Activated naive CD4-positive, alpha-beta T cell treated with anti-CD3 and anti-CD28 coated beads for 36 hours (primary cell): ENCODE results near the gene GSTA3. TPM values are rescaled to one million over a fixed set of nuclear protein-coding genes. Genes with fewer than 3 reads are reported as not detected.
A peak's percentile ranks its signal among the peaks of the same experiment; 100 is the strongest.
"Not testable (repeated sequence)": the region's sequence is repeated elsewhere in the genome, so short reads cannot be mapped to it uniquely, and the experiment has no call there.

Experiments used
- CTCF ChIA-PET: fragments of 350-600 bp; sonication (Branson Sonifier 250); formaldehyde crosslinking; loops from one replicate; lab custom pipeline; 2021; ENCODE audit warnings: antibody characterized with exemption; lab: Charles Lee
- DNase-seq: peaks from one replicate; pipeline ENCODE4 v3.0.0-alpha.2; 2020
- H3K27ac Mint-ChIP-seq: one replicate; pipeline ENCODE4 v1.8.0; 2021; ENCODE audit warnings: mild to moderate bottlenecking, mixed read lengths
- H3K27me3 Mint-ChIP-seq: one replicate; pipeline ENCODE4 v1.8.0; 2021; ENCODE audit warnings: low read depth, mixed read lengths
- H3K36me3 Mint-ChIP-seq: one replicate; pipeline ENCODE4 v1.8.0; 2021; ENCODE audit warnings: low read depth, mixed read lengths
- H3K4me1 Mint-ChIP-seq: one replicate; pipeline ENCODE4 v1.8.0; 2021; ENCODE audit warnings: low read depth, mixed read lengths
- H3K4me3 Mint-ChIP-seq: one replicate; pipeline ENCODE4 v1.8.0; 2021; ENCODE audit warnings: mild to moderate bottlenecking, moderate library complexity, mixed read lengths
- H3K9me3 Mint-ChIP-seq: one replicate; pipeline ENCODE4 v1.8.0; 2021; ENCODE audit warnings: mixed read lengths
- intact Hi-C: fragments of 100-400 bp; cut with micrococcal nuclease; formaldehyde crosslinking; loops from one replicate; pipeline ENCODE4 v1.15.1; 2023
- total RNA-seq, 2 experiments: library from RNA; stranded (reverse); gene quantifications; one replicate each; pipeline ENCODE4 v1.2.3, GENCODE V29; 2021

Gene GSTA3
- total RNA-seq: not detected

DNA sequence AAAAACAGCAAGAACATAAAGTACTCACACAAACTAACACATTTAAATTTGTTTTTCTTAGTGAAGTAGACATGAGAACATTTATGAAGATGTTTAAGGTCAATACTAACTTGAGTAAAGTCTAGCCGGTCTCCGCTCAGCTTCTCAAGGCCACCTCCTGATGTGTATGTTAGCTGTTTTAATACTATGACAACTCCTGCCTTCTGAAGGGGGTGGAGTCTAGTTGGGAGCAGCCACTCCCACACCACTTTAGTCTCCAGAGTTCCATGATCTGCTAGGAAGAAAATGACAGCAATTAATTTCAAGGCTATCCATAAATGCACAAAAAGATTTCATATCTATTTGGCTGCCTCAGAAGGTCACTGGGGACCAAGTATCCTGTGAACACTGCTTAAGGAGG, at the start of gene GSTA3:
GSTA3 (minus strand) TSS at position 168 of the 400 bp plus-strand sequence. CDS start 3,864 bp downstream, outside the sequence.
- H3K9me3 Mint-ChIP-seq: no peaks in the 10 kb centered on the region
- no peaks in the 10 kb centered on the region for H3K4me1 Mint-ChIP-seq
- no peak for DNase-seq
- H3K4me3 Mint-ChIP-seq: no peak within 1 kb of the TSS
- H3K27ac Mint-ChIP-seq: no peak within 1 kb of the TSS
- intact Hi-C loops: no loop called here
- CTCF ChIA-PET: no interaction called here
- no peaks in the 10 kb centered on the region for H3K36me3 Mint-ChIP-seq
- H3K27me3 Mint-ChIP-seq: no peaks in the 10 kb centered on the region

DNA sequence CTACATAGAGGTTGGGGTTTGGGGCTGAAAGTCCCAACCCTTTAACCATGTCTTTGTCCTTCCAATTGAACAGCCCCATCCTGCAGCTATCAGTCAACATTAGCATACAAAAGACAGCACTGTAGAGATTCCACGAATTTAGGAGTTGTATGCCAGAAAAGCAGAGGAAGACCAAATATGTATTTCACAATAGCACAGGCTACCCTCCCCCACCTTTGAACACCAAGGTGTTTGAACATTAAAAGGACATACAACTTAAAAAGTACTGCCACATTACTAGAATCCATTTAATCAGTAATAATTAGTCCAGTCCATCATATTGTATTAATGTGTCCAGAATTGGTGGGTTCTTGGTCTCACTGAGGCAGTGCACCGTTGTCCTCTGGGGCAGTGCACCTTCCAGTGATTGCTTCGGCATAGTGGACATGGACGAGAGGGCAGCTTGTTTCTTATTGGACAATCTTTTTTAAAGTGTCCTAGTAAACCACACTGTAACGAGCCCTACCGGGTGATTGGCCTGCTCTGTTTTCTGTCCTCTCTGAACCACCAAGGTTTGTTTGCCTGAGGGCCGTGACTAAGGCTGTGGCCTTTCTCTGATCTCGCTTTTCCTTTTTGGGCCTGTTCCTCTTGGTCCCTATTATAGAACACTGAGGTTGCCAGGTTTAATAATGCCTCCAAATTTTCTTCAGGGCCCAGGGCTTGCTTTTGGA, 49.2 kb upstream of the GSTA3 start:
- peaks cover 3% of the 10 kb centered on the region for H3K4me1 Mint-ChIP-seq

DNA sequence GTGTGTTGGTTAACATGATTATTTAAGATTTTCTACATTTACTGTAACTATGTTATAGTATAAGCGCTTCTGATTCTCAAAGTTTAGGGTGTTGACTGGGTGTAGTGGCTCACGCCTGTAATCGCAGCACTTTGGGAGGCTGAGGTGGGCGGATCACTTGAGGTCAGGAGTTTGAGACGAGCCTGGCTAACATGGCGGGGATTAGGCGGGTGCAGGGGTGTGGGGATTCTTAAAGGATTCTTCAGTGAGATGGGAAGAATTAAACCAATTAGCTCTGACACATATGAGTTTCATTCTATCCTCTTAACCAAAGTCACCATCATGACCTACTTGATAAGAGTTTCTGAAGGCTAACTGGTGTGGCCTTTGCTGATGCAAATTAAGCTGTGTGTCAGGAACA, 46.4 kb upstream of the GSTA3 start:
- H3K4me1 Mint-ChIP-seq: peaks cover 3% of the 10 kb centered on the region
- no peaks in the 10 kb centered on the region for H3K36me3 Mint-ChIP-seq
- no peak overlapping the region for H3K27ac Mint-ChIP-seq
- H3K9me3 Mint-ChIP-seq: no peaks in the 10 kb centered on the region
- intact Hi-C loops: no loop called here
- H3K4me3 Mint-ChIP-seq: no peak overlapping the region
- peaks cover 2% of the 10 kb centered on the region for H3K27me3 Mint-ChIP-seq
- DNase-seq: no peak
- CTCF ChIA-PET: interaction anchor here (0.6 kb wide), 2 partner anchors 248 to 548 kb away, joined by 3 to 4 read pairs; no protein-coding TSS in a partner anchor

More for the DNA sequence above, 49.2 kb upstream of the GSTA3 start:
- Mint-ChIP-seq H3K9me3 (no peaks in the 10 kb centered on the region), H3K4me3 (no peak overlapping the region), H3K27me3 (peaks cover 4% of the 10 kb centered on the region), H3K36me3 (no peaks in the 10 kb centered on the region), H3K27ac (no peak overlapping the region)
- intact Hi-C loops: no loop called here
- CTCF ChIA-PET: no interaction called here
- DNase-seq: no peak

DNA sequence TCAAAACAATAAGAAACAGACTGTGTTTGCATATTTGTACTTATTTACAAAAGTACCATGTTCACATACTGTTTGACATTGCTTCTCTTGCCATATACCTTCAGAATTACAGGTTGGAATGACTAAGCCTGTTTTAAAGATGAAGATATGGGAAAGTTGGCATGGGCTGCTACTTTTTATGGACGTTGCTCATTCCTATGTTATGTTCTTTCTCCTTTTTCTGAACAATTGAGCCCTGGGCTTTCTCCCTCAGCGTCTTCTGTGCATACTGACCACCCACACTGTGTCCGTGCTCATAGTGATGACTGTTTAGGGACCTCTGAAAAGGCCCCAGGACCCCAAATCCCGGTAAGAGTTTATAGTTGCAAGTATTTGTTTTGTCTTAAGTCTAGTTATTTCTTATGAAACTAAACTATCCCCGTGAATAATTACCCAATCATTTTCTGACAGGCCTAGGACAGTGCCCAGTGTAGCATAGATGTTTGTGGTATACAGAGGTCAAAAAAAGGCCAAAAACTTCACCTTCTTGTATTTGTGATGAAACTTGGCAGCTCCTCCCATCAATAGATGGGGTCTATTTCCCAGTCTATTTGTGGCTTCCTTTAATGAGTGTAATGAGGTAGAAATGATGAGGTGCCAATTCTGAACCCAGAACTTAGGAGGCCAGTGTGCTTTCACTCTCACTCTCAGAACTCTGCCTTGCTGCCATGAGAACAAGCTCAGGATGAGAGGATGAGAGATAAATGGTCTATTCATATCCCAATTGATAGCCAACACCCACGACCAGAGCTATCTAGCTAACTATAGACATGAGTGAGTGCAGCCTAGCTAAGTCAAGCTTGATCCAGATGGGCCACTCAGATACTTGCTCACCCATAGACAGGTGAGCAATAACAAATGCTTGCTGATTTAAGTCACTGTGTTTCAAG, 44.7 kb upstream of the GSTA3 start:
- H3K9me3 Mint-ChIP-seq: no peaks in the 10 kb centered on the region
- peak; percentile 18 for DNase-seq
- H3K36me3 Mint-ChIP-seq: no peaks in the 10 kb centered on the region
- H3K27me3 Mint-ChIP-seq: peaks cover 2% of the 10 kb centered on the region
- peaks cover 3% of the 10 kb centered on the region for H3K4me1 Mint-ChIP-seq
- no peak overlapping the region for H3K27ac Mint-ChIP-seq
- CTCF ChIA-PET: no interaction called here
- intact Hi-C loops: loop anchor here (1.0 kb wide), 1 partner anchor 22 kb away; no protein-coding TSS in a partner anchor
- no peak overlapping the region for H3K4me3 Mint-ChIP-seq

DNA sequence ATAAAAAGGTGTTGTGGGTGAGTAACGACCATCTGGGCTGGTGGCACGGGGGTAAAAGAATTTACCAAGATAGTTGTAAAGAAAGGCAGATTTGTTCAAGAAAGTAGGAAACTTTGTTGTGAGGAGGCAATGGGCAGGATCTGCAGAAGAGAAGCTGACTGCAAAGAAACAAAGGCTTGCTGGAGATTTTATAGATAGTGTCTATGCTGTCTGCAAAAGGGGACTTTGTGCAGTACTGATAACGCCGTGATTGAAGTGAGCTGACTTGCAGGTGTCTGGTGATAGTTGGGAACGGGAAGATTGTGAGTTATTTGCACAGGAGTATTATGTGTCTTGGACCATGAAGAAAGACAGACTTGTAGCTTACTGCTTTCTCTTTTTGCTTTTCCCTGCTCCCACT, 36.8 kb upstream of the GSTA3 start:
- H3K27ac Mint-ChIP-seq: no peak overlapping the region
- DNase-seq: no peak
- intact Hi-C loops: loop anchor here (2.0 kb wide), 1 partner anchor 36 kb away; no protein-coding TSS in a partner anchor
- H3K9me3 Mint-ChIP-seq: no peaks in the 10 kb centered on the region
- no peak overlapping the region for H3K4me3 Mint-ChIP-seq
- H3K36me3 Mint-ChIP-seq: no peaks in the 10 kb centered on the region
- H3K27me3 Mint-ChIP-seq: peaks cover 20% of the 10 kb centered on the region
- peaks cover 6% of the 10 kb centered on the region for H3K4me1 Mint-ChIP-seq
- CTCF ChIA-PET: no interaction called here

DNA sequence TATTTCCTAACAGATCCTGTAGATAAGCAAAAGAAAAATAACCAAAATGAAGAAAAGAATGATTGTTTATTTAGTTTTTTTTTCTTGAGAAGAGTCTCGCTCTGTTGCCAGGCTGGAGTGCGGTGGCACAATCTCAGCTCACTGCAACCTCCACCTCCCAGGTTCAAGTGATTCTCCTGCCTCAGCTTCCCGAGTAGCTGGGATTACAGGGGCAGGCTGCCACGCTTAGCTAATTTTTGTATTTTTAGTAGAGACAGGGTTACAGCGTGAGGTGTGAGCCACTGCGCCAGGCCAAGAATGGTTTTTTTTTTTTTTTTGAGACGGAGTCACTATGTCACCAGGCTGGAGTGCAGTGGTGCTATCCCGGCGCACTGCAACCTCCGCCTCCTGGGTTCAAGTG, 33.3 kb upstream of the GSTA3 start:
- H3K36me3 Mint-ChIP-seq, H3K27ac Mint-ChIP-seq, H3K4me3 Mint-ChIP-seq, intact Hi-C loops, DNase-seq, H3K9me3 Mint-ChIP-seq, H3K4me1 Mint-ChIP-seq, CTCF ChIA-PET: not testable (repeated sequence)
- peaks cover 20% of the 10 kb centered on the region for H3K27me3 Mint-ChIP-seq

GRCh38 chr6:52942221-52942620, 32.7 kb upstream of the GSTA3 start:
- intact Hi-C loops: no loop called here
- Mint-ChIP-seq H3K36me3 (no peaks in the 10 kb centered on the region), H3K27me3 (peaks cover 20% of the 10 kb centered on the region), H3K27ac (no peak overlapping the region), H3K4me1 (peaks cover 6% of the 10 kb centered on the region), H3K9me3 (no peaks in the 10 kb centered on the region), H3K4me3 (no peak overlapping the region)
- CTCF ChIA-PET: no interaction called here
- DNase-seq: no peak

GRCh38 chr6:52937908-52938307, 28.4 kb upstream of the GSTA3 start:
- Mint-ChIP-seq H3K36me3 (no peaks in the 10 kb centered on the region), H3K9me3 (no peaks in the 10 kb centered on the region), H3K4me3 (no peak overlapping the region), H3K27me3 (peaks cover 4% of the 10 kb centered on the region), H3K4me1 (no peaks in the 10 kb centered on the region), H3K27ac (no peak overlapping the region)
- intact Hi-C loops: no loop called here
- no peak for DNase-seq
- CTCF ChIA-PET: no interaction called here

- CTCF ChIA-PET: no interaction called here
- Mint-ChIP-seq H3K9me3 (no peaks in the 10 kb centered on the region), H3K4me3 (no peak overlapping the region), H3K27me3 (no peaks in the 10 kb centered on the region), H3K36me3 (no peaks in the 10 kb centered on the region), H3K27ac (no peak overlapping the region), H3K4me1 (no peaks in the 10 kb centered on the region)
- DNase-seq: no peak
- intact Hi-C loops: no loop called here
Observed at GRCh38 chr6:52933778-52934177, 24.3 kb upstream of the GSTA3 start.

- DNase-seq: no peak
- Mint-ChIP-seq H3K27me3 (no peaks in the 10 kb centered on the region), H3K9me3 (no peaks in the 10 kb centered on the region), H3K36me3 (no peaks in the 10 kb centered on the region), H3K4me3 (no peak overlapping the region), H3K27ac (no peak overlapping the region), H3K4me1 (no peaks in the 10 kb centered on the region)
- CTCF ChIA-PET: no interaction called here
- intact Hi-C loops: no loop called here
Observed at GRCh38 chr6:52931351-52931750, 21.9 kb upstream of the GSTA3 start.

DNA sequence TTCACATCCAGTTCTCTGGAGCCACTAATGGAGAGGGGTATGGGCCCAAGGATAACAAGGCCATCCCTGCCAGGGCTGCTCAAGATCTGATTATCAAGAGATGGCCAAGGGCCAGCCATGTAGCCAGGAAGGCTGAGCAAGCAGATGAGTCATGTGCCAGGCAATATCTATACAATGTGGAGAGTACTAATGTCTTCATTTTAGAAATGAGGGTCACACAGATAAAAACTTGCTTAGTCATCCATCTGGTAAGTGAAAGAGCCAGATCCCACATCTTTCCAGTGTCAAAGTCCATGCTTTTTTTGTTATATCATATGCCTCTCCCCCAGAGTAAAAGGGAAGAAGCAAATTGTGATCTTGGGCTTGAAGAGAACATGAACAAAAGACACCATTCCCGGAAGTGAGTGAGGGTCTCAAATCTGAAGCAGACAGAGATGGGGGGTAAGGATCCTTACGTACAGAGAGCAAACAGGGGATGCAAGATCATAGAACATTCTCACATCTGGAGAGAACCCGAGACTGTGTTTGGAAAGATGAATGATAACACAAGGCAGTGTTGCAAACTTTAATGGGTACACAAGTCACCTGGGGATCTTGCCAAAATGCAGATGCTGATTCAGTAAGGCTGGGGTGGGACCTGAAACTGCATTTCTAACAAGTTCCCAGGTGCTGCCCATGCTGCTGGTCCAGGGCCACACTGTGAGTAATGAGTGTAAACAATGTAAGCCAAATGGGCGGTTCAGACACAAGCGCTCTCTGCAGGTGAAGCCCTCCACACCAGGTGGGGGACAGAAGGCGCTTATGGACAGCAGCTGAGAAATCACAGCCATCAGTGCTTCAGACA, 20.0 kb upstream of the GSTA3 start:
- Mint-ChIP-seq H3K9me3 (no peaks in the 10 kb centered on the region), H3K27ac (no peak overlapping the region), H3K4me3 (no peak overlapping the region), H3K27me3 (no peaks in the 10 kb centered on the region), H3K4me1 (no peaks in the 10 kb centered on the region), H3K36me3 (no peaks in the 10 kb centered on the region)
- intact Hi-C loops: no loop called here
- no peak for DNase-seq
- CTCF ChIA-PET: no interaction called here

DNA sequence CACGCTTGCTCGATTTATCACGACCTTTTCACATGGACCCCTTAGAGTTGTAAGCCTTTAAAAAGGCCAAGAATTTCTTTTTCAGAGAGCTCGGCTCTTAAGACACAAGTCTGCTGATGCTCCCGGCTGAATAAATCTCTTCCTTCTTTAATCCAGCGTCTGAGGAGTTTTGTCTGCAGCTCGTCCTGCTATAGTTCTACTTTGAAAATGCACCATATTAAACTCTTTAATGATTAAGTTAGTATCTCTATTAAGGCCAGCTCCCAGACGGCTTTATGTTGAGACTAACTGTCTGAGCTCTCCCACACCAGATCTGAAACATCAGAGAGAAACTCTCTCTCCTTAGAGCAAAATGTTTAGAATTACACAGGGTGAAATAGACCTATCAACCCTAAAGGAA, 18.0 kb upstream of the GSTA3 start:
- H3K27ac Mint-ChIP-seq: no peak overlapping the region
- DNase-seq: no peak
- no peaks in the 10 kb centered on the region for H3K27me3 Mint-ChIP-seq
- no peak overlapping the region for H3K4me3 Mint-ChIP-seq
- H3K36me3 Mint-ChIP-seq: no peaks in the 10 kb centered on the region
- intact Hi-C loops: no loop called here
- CTCF ChIA-PET: no interaction called here
- H3K9me3 Mint-ChIP-seq: no peaks in the 10 kb centered on the region
- H3K4me1 Mint-ChIP-seq: no peaks in the 10 kb centered on the region
